K562 (cell line): ENCODE measurements around the gene FITM1. TPM values are rescaled to one million over a fixed set of nuclear protein-coding genes. Genes with fewer than 3 reads are reported as not detected.

Experiments
- ATAC-seq: fragments of 200-7000 bp; cut with Tn5 transposase; 3 replicates; pipeline ENCODE4 v1.9.1; 2020; ENCODE audit warnings: moderate library complexity
- BruUV-seq: library from RNA; stranded (reverse); fragments of 400-500 nt; replicated peaks from 2 replicates; lab custom pipeline; 2021; lab: Mats Ljungman, UMichigan
- CTCF ChIA-PET: fragments of 300-600 bp; formaldehyde crosslinking; extraction: SDS; loops from one replicate; lab custom pipeline; 2021; ENCODE audit warnings: low intra/inter-chr PET ratio; lab: Yijun Ruan, JAX
- POLR2A ChIA-PET: fragments of 300-600, 350-650 bp; sonication (Branson Sonifier 250); formaldehyde crosslinking; extraction: SDS; loops from one replicate; lab custom pipeline; 2021; ENCODE audit warnings: antibody characterized with exemption, inconsistent platforms; lab: Yijun Ruan, JAX
- DNase-seq, 4 experiments: peaks; one replicate each; pipeline versions ENCODE4 v3.0.0 to v3.0.0-alpha.2; 2011 to 2018; ENCODE audit warnings: low spot score in 3 of 4, mixed read lengths in 3 of 4; ENCODE audit errors: extremely low read depth in 1 of 4
- FAIRE-seq: peaks from 2 replicates; lab custom pipeline; 2011; peaks lifted over from hg19 to GRCh38; lab: Jason Lieb, UNC
- H2AFZ ChIP-seq: 2 replicates; pipeline ENCODE4 v1.6.0; 2011; ENCODE audit warnings: low read depth, low read length, control low read depth, inconsistent platforms
- H3K27ac ChIP-seq: fragments of 200-600 bp; 3 replicates; pipeline ENCODE4 v1.8.0; 2011; ENCODE audit warnings: low read depth, mild to moderate bottlenecking, control low read depth, inconsistent platforms, low read length, moderate library complexity, mixed read lengths; ENCODE audit errors: extremely low read depth
- H3K27me3 ChIP-seq, 2 experiments: fragments of 300-600 bp in 1 of 2; 2 replicates in 1 of 2; 3 replicates in 1 of 2; pipeline versions ENCODE4 v1.6.0 to v1.8.0; 2011; ENCODE audit warnings: inconsistent platforms in 2 of 2, low read length in 2 of 2, mild to moderate bottlenecking in 1 of 2, mixed read lengths in 1 of 2, moderate library complexity in 1 of 2; ENCODE audit not compliant: control insufficient read depth in 2 of 2, insufficient read depth in 2 of 2
- H3K36me3 ChIP-seq: fragments of 300-600 bp; 3 replicates; pipeline ENCODE4 v1.8.0; 2011; ENCODE audit warnings: mild to moderate bottlenecking, low read length, inconsistent platforms; ENCODE audit not compliant: control insufficient read depth, insufficient read depth
- H3K4me1 ChIP-seq, 2 experiments: fragments of 200-600 bp in 1 of 2; replicated peaks in 1 of 2; 2 replicates in 1 of 2; 3 replicates in 1 of 2; pipeline versions ENCODE4 v1.5.1 to v1.8.0; 2011; ENCODE audit warnings: inconsistent platforms in 2 of 2, low read length in 2 of 2, mild to moderate bottlenecking in 1 of 2, mixed read lengths in 1 of 2, moderate library complexity in 1 of 2; ENCODE audit not compliant: control insufficient read depth in 2 of 2, insufficient read depth in 2 of 2
- H3K4me2 ChIP-seq: 2 replicates; pipeline ENCODE4 v1.6.1; 2011; ENCODE audit warnings: low read length, control low read depth, inconsistent platforms, mixed read lengths; ENCODE audit not compliant: insufficient read depth
- H3K4me3 ChIP-seq: fragments of 200-600 bp; sonication (generic), shearing (Covaris generic); 2 replicates; pipeline ENCODE4 v1.5.1; 2016; ENCODE audit warnings: control low read depth, inconsistent platforms
- H3K79me2 ChIP-seq: fragments of 200-600 bp; 3 replicates; pipeline ENCODE4 v1.8.0; 2011; ENCODE audit warnings: low read length, inconsistent platforms; ENCODE audit not compliant: control insufficient read depth, insufficient read depth
- H3K9ac ChIP-seq, 2 experiments: 2 replicates each; pipeline versions ENCODE4 v1.6.0 to v1.6.1; 2011; ENCODE audit warnings: low read depth in 2 of 2, low read length in 2 of 2, control low read depth in 1 of 2, inconsistent platforms in 1 of 2, mild to moderate bottlenecking in 1 of 2, mixed read lengths in 1 of 2; ENCODE audit not compliant: insufficient read depth in 1 of 2
- H3K9me1 ChIP-seq: one replicate; pipeline ENCODE4 v1.6.0; 2011; ENCODE audit warnings: inconsistent platforms, mild to moderate bottlenecking, low read length, moderate library complexity; ENCODE audit not compliant: control insufficient read depth, insufficient read depth
- H3K9me3 ChIP-seq: replicated peaks from 2 replicates; pipeline ENCODE4 v1.5.1; 2011; ENCODE audit warnings: low read depth, low read length, inconsistent platforms; ENCODE audit not compliant: control insufficient read depth, insufficient read depth
- H4K20me1 ChIP-seq: replicated peaks from 2 replicates; pipeline ENCODE4 v1.6.1; 2011; ENCODE audit warnings: low read length, inconsistent platforms, mixed read lengths; ENCODE audit not compliant: control insufficient read depth, insufficient read depth
- BCOR ChIP-seq: fragments of 450-650 bp; IDR thresholded peaks from 2 replicates; pipeline ENCODE4 v1.6.1; 2016
- EP400 ChIP-seq: fragments of 450-650 bp; IDR thresholded peaks from 2 replicates; pipeline ENCODE4 v1.6.1; 2017; ENCODE audit warnings: antibody characterized with exemption, mild to moderate bottlenecking, moderate library complexity
- KDM1A ChIP-seq, 2 experiments: fragments of 450-650 bp; IDR thresholded peaks; 2 replicates each; pipeline ENCODE4 v1.6.1; 2016; ENCODE audit warnings: mild to moderate bottlenecking in 2 of 2
- KDM5B ChIP-seq: fragments of 200-600 bp; sonication (generic); IDR thresholded peaks from 2 replicates; pipeline ENCODE4 v1.6.1; 2012; ENCODE audit warnings: low read depth, mild to moderate bottlenecking, moderate library complexity, low read length, control low read depth, inconsistent platforms; ENCODE audit not compliant: insufficient replicate concordance
- MBD2 ChIP-seq: sonication (generic); IDR thresholded peaks from 2 replicates; pipeline ENCODE4 v1.6.1; 2016; ENCODE audit warnings: low read depth, borderline replicate concordance
- RAD51 ChIP-seq: fragments of 450-650 bp; IDR thresholded peaks from 2 replicates; pipeline ENCODE4 v1.7.1; 2016; ENCODE audit warnings: low read depth, mild to moderate bottlenecking, borderline replicate concordance
- ZEB2 ChIP-seq: fragments of 450-650 bp; IDR thresholded peaks from 2 replicates; pipeline ENCODE4 v1.6.1; 2016
- ZNF165 ChIP-seq: fragments of 250-450 bp; sonication (Bioruptor Pico); IDR thresholded peaks from 2 replicates; pipeline ENCODE4 v1.4.0; 2020; ENCODE audit warnings: borderline replicate concordance
- ZNF830 ChIP-seq: fragments of 250-450 bp; sonication (Bioruptor Pico); IDR thresholded peaks from 2 replicates; pipeline ENCODE4 v1.5.0; 2021; ENCODE audit warnings: mild to moderate bottlenecking
- WGBS: fragments of 100-300 bp; shearing (Covaris generic); methylation state at CpG from one replicate; pipeline ENCODE4 v1.1.6; 2016; ENCODE audit warnings: low coverage, mixed read lengths; ENCODE audit not compliant: insufficient coverage; ENCODE audit errors: missing lambda C conversion rate; 5-methylcytosine and 5-hydroxymethylcytosine counted together
- in situ Hi-C: fragments of 300-500 bp; cut with MboI; formaldehyde crosslinking; loops from 4 replicates; pipeline ENCODE4 v1.15.0; 2018; ENCODE audit warnings: inconsistent platforms, mixed read lengths
- intact Hi-C: fragments of 100-400 bp; cut with micrococcal nuclease; formaldehyde crosslinking; loops from 2 replicates; pipeline ENCODE4 v1.14.2; 2022
- polyA plus RNA-seq, 8 experiments: library from polyadenylated mRNA; depleted of rRNA in 4 of 8; stranded (reverse) in 5 of 8; unstranded in 3 of 8; fragments of >200 nt; fragmentation: Nextera tagmentation in 2 of 8; fragmentation: Illumina TruSeq in 1 of 8; extraction: Ambion mirVana in 2 of 8; extraction: Trizol in 1 of 8; gene quantifications; 2 replicates each; pipeline versions ENCODE4 v1.2.1 to v1.2.3, GENCODE V29; 2011 to 2014; ENCODE audit warnings: inconsistent platforms in 1 of 8, missing spikeins in 1 of 8
- total RNA-seq, 7 experiments: library from RNA; depleted of rRNA in 6 of 7; stranded (reverse); fragments of >200 nt in 6 of 7; fragmentation: Illumina TruSeq in 2 of 7; extraction: Trizol in 2 of 7; gene quantifications; 2 replicates each; pipeline versions ENCODE4 v1.2.1 to v1.2.3, GENCODE V29; 2011 to 2021; ENCODE audit warnings: low replicate concordance in 1 of 7

Gene FITM1
- total and polyA plus RNA-seq, 9 of the 15 experiments (the other 6 are each of a cell fraction or from before 2014, with no cell fraction given), result 0.09 to 0.20 TPM; not detected in 7

GRCh38 chr14:24133735-24134134, 3.3 kb downstream of the FITM1 start:
- peaks cover 7 to 29% of the 10 kb centered on the region in 2 experiments; a peak in 4 of 5 replicates for H3K4me1 ChIP-seq
- no peaks in the 10 kb centered on the region for H3K9me1 ChIP-seq
- CTCF ChIA-PET, result no interaction called here
- POLR2A ChIA-PET, result interaction anchor here (0.7 kb wide), 1 partner anchor 1112 kb away, joined by 3 read pairs; no protein-coding TSS in a partner anchor
- no peaks in the 10 kb centered on the region for H3K9me3 ChIP-seq
- no peak overlapping the region for H3K27ac ChIP-seq
- BruUV-seq, result no TSS peak
- 90% methylated on average over 1 of the region's 1 CpG for WGBS
- H3K79me2 ChIP-seq, result peaks cover 4% of the 10 kb centered on the region; the same call in 2 of the 3 replicates
- ATAC-seq, result no peak
- H3K27me3 ChIP-seq, result no peaks in the 10 kb centered on the region
- H3K4me2 ChIP-seq, result no peak overlapping the region
- H2AFZ ChIP-seq, result no peak overlapping the region
- in situ Hi-C loops, result no loop called here
- no peaks in the 10 kb centered on the region; the same call in 1 of the 2 replicates for H4K20me1 ChIP-seq
- no peak for FAIRE-seq
- H3K4me3 ChIP-seq, result no peak overlapping the region
- intact Hi-C loops, result no loop called here
- no peak for DNase-seq
- peaks cover 15% of the 10 kb centered on the region for H3K36me3 ChIP-seq
- TF ChIP-seq KDM1A (IDR thresholded peaks at IDR 0.05), result 0 out of 4 replicates have a peak, but pooled peaks of 1 of the 2 experiments have one; percentile 23
- no peak for TF ChIP-seq RAD51
- H3K9ac ChIP-seq, result no peak overlapping the region

GRCh38 chr14:24135584-24135833, 5.0 kb downstream of the FITM1 start:
- TF ChIP-seq MBD2 (no peak), KDM1A (IDR thresholded peaks at IDR 0.05) (peak in 1 of 2 experiments; percentile 35; a peak in 1 of 4 replicates), ZNF165 (no peak), KDM5B (peak; percentile 34), EP400 (peak; percentile 23; the same call in 1 of the 2 replicates), ZEB2 (0 out of 2 replicates have a peak, but pooled peaks have one; percentile 38), BCOR (0 out of 2 replicates have a peak, but pooled peaks have one; percentile 4), ZNF830 (CRISPR knock-in tag) (no peak)
- Histone ChIP-seq H3K27me3 (no peaks in the 10 kb centered on the region), H4K20me1 (no peaks in the 10 kb centered on the region; the same call in 1 of the 2 replicates), H2AFZ (peak overlapping the region; percentile 87), H3K4me2 (peak overlapping the region; percentile 84), H3K36me3 (peaks cover 24% of the 10 kb centered on the region), H3K9me3 (no peaks in the 10 kb centered on the region), H3K9me1 (no peaks in the 10 kb centered on the region), H3K9ac (peak overlapping the region; percentile 53 to 90), H3K79me2 (peaks cover 12% of the 10 kb centered on the region), H3K4me3 (peak overlapping the region; percentile 92), H3K27ac (peak overlapping the region; percentile 30; the same call in 2 of the 3 replicates), H3K4me1 (peaks cover 7 to 29% of the 10 kb centered on the region in 2 experiments; a peak in 4 of 5 replicates)
- no peak for ATAC-seq
- DNase-seq, result no peak
- 19% methylated on average over 7 of the region's 9 CpGs for WGBS
- CTCF ChIA-PET, result no interaction called here
- intact Hi-C loops (no loop called here), in situ Hi-C loops (no loop called here)
- POLR2A ChIA-PET, result interaction anchor here (0.8 to 1.6 kb wide), 5 partner anchors 10 to 41 kb away, joined by 3 to 15 read pairs (median 4); partner anchors contain the start of genes DCAF11, NRL and PCK2
- BruUV-seq, result no TSS peak
- FAIRE-seq, result no peak
